Measurements from ENCODE around the gene PDE10A.

The PDE10A gene

GRCh38 chr6:165325609-165326008 lies 337.4 kb downstream of the PDE10A start:
- no peak for DNase-seq

DNA sequence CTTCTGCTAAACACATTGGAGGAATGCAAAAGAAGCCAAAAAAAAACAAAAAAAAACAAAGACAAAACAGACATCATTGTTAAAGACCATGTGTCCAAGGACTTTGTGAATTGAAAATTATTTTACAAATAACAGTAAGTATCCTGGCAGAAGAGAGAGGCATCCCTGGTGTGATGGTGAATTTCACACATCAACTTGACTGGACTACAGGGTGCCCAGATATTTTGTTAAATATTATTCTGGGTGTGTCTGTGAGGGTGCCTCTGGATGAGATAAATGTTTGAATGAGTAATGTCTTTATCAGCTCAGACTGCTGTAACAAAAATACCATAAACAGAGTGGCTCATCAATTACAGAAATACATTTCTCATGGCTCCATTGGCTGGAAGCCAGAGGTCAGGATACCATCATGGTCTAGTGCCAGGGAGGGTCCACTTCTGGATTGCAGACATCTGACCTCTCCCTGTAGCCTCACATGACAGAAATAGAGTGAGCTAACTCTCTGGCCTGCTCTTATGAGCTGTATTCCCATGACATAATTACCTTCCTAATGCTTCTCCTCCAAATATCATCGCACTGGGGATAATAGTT lies 341.4 kb downstream of the PDE10A start:
- DNase-seq = no peak

DNA sequence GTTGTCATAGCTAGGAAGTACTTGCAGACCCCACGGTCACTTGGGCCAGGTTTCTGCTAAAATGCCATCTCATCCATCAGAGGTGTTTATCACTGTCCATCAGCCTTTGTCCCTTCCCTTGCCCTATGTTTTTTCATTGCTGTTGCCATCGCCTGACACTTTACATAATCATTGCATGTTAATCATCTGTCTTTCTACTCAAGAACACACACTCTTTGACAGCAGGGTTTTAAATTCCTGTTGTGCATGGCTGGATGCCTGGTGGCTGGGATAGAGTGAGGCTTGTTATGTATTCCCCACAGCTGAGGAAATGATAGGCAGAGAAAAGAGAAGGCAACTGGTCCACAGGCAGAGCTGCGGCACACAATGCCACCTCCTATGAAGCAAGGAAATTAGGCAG lies 341.9 kb downstream of the PDE10A start:
- DNase-seq = no peak

GRCh38 chr6:165317723-165318122 lies 345.3 kb downstream of the PDE10A start:
- no peak for DNase-seq

GRCh38 chr6:165308926-165309731 lies 353.9 kb downstream of the PDE10A start, which contains the start of gene C6orf118:
Gene C6orf118, minus strand, starts transcription at chr6:165309605. Its CDS starts 19 bp downstream, at chr6:165309586.
- no peak for DNase-seq

- no peak for DNase-seq
Measured at GRCh38 chr6:165306955-165307354, 356.1 kb downstream of the PDE10A start.

DNA sequence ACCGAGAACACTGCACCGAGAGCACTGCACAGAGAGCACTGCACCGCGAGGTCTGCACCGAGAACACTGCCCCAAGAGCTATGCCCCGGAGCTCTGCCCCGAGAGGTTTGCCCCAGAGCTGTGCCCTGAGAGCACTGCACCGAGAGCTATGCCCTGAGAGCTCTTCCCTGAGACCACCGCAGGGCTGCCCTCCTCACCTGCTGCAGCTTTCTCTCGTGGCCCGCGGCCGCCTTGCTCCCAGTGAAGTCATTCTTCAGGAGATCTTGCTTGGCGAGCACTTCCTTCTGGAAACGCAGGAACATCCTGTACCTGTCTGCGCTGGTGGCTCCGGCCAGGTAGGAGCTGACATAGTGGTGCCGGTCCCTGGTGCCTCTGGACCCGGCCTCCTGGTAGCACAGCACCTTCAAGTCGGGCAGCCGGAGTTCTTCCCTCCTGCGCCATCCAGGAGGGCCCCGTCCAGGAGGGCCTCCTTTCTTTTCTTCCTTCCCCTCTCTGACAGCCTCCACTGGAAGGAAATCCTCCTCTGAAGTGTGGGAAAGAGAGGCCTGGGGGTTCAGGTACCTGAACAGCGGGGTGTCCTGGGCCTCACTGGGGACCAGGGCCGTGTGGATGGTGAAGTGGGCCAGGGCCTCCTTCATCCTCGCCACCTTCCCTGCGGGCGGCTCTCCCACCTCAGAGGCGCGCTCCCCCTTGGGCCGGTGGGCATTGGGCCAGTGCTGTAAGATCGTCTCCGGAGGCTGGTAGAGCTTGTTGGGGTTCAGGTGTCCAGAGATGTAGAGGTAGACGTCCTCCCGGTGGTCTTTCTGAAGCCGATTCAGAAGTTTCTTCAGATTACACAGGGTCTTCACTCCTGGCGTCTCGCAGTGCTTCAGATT lies 361.4 kb downstream of the PDE10A start:
- DNase-seq = no peak

GRCh38 chr6:165300422-165300936 lies 362.6 kb downstream of the PDE10A start:
- DNase-seq = no peak

GRCh38 chr6:165298875-165299274 lies 364.2 kb downstream of the PDE10A start:
- no peak for DNase-seq

DNA sequence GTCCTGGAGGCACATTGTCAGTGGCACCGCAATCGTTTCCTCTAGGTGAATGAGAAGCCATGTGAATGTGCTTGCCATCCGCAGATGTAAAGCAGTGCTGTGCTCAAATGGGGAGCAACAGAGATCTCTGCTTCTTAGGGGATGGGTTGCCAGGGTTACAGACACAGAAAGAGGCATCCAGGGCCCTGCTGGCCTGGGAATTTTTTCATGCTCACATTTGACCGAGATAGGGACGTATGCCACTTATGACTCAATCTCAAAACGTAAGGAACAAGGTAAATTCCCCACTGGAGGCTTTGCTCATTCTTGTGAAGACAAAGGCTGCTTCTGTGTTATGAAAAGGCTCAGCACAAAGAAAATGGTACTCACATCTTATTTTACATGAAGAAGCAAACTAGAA lies 364.6 kb downstream of the PDE10A start:
- no peak for DNase-seq

DNA sequence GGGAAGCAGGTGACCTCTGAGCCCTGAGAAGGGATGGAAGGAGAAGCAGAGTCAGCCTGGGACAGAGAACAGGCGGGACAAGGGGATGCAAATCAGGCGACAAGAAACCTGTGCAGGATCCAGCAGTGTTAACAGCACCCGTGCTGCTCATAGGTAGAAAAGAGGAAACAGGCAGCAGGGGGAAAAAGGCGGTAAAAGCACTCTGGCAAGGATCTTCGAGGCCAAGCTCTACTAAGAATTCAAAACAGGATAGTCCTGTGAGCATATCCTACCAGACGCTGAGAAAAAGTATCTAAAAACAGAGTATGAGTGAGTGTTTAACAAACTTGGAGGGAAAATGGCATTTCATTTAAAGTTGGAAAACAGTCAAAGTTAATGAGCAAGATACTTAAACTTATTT lies 370.4 kb downstream of the PDE10A start:
- no peak for DNase-seq
